Tibial nerve (tissue), 4 donors: ENCODE measurements around the gene KRTAP12-2. TPM values are rescaled to one million over a fixed set of nuclear protein-coding genes. Genes with fewer than 3 reads are reported as not detected.

Experiments used
- DNase-seq, 2 donors: peaks; one replicate each; pipeline ENCODE4 v3.0.0-alpha.2; 2019; ENCODE audit warnings: low spot score in 2 of 2
- H3K27ac ChIP-seq, 4 donors: fragments of 200-600 bp; sonication (generic) in 3 of 4; one replicate each; pipeline ENCODE4 v1.5.1; 2017 to 2019; ENCODE audit warnings: mild to moderate bottlenecking in 1 of 4
- H3K27me3 ChIP-seq, 2 donors: fragments of 200-600 bp; sonication (generic) in 1 of 2; one replicate each; pipeline versions ENCODE4 v1.5.1 to v1.6.0; 2017 to 2019
- H3K36me3 ChIP-seq, 3 donors: fragments of 200-600 bp; sonication (generic); one replicate each; pipeline ENCODE4 v1.5.1; 2018 to 2019
- H3K4me1 ChIP-seq, 4 donors: fragments of 200-600 bp; sonication (generic) in 3 of 4; one replicate each; pipeline ENCODE4 v1.5.1; 2017 to 2019
- H3K4me3 ChIP-seq, 4 donors: fragments of 200-600 bp; sonication (generic) in 3 of 4; one replicate each; pipeline ENCODE4 v1.5.1; 2017 to 2019; ENCODE audit warnings: mild to moderate bottlenecking in 1 of 4, moderate library complexity in 1 of 4
- H3K9me3 ChIP-seq, 4 donors: fragments of 200-600 bp; sonication (generic) in 3 of 4; one replicate each; pipeline ENCODE4 v1.5.1; 2017 to 2019
- CTCF ChIP-seq, 5 experiments: fragments of 200-600 bp in 3 of 5; fragments of 450-650 bp in 2 of 5; sonication (generic) in 3 of 5; IDR thresholded peaks; one replicate each; pipeline ENCODE4 v1.5.1; 2016 to 2019; ENCODE audit warnings: antibody characterized with exemption in 5 of 5, mild to moderate bottlenecking in 3 of 5, moderate library complexity in 2 of 5
- EP300 ChIP-seq, 2 donors: sonication (generic); formaldehyde crosslinking; IDR thresholded peaks; one replicate each; pipeline ENCODE4 v1.6.1; 2017; ENCODE audit warnings: antibody characterized with exemption in 2 of 2, mild to moderate bottlenecking in 1 of 2
- POLR2A ChIP-seq, 2 donors: fragments of 450-650 bp; IDR thresholded peaks; one replicate each; pipeline ENCODE4 v1.6.1; 2017; ENCODE audit warnings: antibody characterized with exemption in 2 of 2, mild to moderate bottlenecking in 2 of 2, moderate library complexity in 2 of 2
- WGBS, 2 donors: methylation state at CpG; one replicate each; pipeline ENCODE4 v1.1.5; 2018; 5-methylcytosine and 5-hydroxymethylcytosine counted together
- total RNA-seq, 4 donors: library from RNA; depleted of rRNA; stranded (reverse); fragments of >200 nt; gene quantifications; one replicate each; pipeline ENCODE4 v1.1.0, GENCODE V29; 2016

KRTAP12-2 gene
- total RNA-seq, 4 donors from 2014 or later: not detected

DNA sequence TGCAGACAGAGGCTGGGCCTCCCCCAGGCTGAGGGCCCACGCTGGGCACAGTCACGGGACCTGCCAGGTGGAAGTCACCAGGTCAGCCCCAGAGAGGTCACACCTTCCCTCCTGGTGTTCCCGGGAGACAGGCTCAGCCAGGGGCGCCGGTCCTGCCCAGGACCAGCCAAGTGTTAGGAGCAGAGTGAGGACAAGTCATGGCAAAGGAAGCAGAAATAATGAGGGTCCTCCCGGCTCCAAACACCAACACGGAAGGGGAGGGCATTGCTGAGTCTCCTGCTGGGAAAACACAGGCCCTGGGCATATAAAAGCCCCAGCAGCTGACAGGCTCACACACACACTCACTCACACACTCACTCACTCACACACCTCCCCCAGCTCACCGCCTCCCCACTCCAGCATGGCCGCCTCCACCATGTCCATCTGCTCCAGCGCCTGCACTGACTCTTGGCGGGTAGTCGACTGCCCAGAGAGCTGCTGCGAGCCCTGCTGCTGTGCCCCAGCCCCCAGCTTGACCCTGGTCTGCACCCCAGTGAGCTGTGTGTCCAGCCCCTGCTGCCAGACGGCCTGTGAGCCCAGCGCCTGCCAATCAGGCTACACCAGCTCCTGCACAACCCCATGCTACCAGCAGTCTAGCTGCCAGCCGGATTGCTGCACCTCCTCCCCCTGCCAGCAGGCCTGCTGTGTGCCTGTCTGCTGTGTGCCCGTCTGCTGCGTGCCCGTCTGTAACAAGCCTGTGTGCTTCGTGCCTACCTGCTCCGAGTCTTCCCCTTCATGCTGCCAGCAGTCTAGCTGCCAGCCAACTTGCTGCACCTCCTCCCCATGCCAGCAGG is 29.5 kb downstream of the KRTAP12-2 start, which contains the start of gene KRTAP10-10:
KRTAP10-10 (plus strand) TSS at position 339 of the 833 bp plus-strand sequence; CDS start at position 401, 62 bp downstream.
- H3K4me1 ChIP-seq: no peaks in the 10 kb centered on the region
- no peaks in the 10 kb centered on the region for H3K27me3 ChIP-seq
- no peak within 1 kb of the TSS for H3K4me3 ChIP-seq
- peaks cover 0 to 23% (median 1%) of the 10 kb centered on the region in 4 donors for H3K9me3 ChIP-seq
- 36 to 40% methylated on average over 20 to 21 of the region's 21 CpGs for WGBS, 2 donors
- no peak for DNase-seq
- no peaks in the 10 kb centered on the region for H3K36me3 ChIP-seq
- TF ChIP-seq CTCF (IDR thresholded peaks at IDR 0.05) (no peak), EP300 (IDR thresholded peaks at IDR 0.05) (no peak), POLR2A (IDR thresholded peaks at IDR 0.05) (no peak)
- H3K27ac ChIP-seq: no peak within 1 kb of the TSS

DNA sequence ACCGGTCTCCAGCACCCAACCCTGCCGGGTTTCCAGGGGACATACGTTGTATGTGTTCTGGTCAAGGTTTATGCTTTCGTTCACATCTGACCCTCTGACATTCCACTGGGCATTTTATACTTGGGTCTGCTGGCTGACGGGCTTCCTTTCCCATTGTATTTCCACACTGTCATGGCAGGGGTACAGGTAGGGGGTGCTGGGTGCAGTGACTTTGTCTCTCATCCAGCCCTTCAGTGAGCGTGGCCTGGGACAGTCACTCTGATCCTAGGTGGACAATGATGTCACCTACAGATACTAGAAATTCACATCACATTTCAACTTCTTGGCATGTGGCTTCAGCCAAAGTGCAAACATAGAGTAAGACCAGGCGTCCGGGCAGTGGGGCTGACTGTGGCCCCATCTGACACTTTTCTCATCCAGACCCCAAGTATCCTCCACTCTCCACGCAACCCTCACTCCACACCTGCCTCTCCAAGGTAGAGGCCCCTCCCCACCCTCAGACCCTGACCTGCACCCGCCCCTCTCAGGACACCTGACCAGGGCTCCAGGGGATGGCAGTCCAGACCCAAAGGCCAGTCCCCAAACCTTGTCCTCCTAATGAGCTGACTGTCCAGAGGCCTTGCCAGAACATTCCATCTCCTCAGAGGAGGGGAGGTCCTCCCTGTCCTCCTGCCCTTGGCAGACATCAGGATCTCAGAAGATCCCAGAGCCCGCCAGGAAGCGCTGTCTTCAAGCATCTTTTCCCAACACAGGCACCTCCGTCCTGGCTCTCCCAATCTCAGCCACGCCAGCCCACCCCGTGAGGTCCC is 30.3 kb downstream of the KRTAP12-2 start:
- Histone ChIP-seq H3K4me1 (no peaks in the 10 kb centered on the region), H3K36me3 (no peaks in the 10 kb centered on the region), H3K4me3 (no peak overlapping the region), H3K27ac (no peak overlapping the region), H3K9me3 (peaks cover 0 to 27% (median 4%) of the 10 kb centered on the region in 4 donors), H3K27me3 (no peaks in the 10 kb centered on the region)
- TF ChIP-seq EP300 (IDR thresholded peaks at IDR 0.05) (no peak), CTCF (IDR thresholded peaks at IDR 0.05) (no peak), POLR2A (IDR thresholded peaks at IDR 0.05) (no peak)
- WGBS, 2 donors: 77 to 81% methylated on average over 12 to 13 of the region's 15 CpGs
- DNase-seq: no peak

- WGBS, 2 donors: 91 to 98% methylated on average over 1 of the region's 1 CpG
- Histone ChIP-seq H3K36me3 (no peaks in the 10 kb centered on the region), H3K4me3 (no peak overlapping the region), H3K27me3 (peaks cover 0 to 15% of the 10 kb centered on the region in 2 donors), H3K27ac (no peak overlapping the region), H3K4me1 (no peaks in the 10 kb centered on the region), H3K9me3 (peaks cover 0 to 38% (median 5%) of the 10 kb centered on the region in 4 donors)
- no peak for DNase-seq
- TF ChIP-seq POLR2A (IDR thresholded peaks at IDR 0.05): no peak
- no peak for TF ChIP-seq CTCF (IDR thresholded peaks at IDR 0.05)
- no peak for TF ChIP-seq EP300 (IDR thresholded peaks at IDR 0.05)
Measured at GRCh38 chr21:44632067-44632466, 34.7 kb downstream of the KRTAP12-2 start.

DNA sequence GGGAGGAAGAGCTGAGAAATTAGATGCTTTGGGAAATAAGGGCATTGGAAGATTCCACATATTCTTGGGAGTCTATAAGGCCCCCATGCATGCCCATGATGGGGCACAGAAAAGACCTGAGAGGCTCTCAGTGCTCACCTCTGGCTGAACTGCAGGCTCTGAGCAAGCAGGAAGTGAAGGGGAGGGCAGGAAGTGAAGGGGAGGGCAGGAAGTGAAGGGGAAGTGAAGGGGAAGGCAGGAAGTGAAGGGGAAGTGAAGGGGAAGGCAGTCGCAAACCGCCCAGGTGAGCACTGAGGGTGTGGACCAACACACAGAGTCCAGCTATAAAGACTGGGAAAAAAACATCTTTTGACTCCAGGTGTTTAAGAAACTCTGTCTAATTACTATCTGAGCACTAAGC is 36.3 kb downstream of the KRTAP12-2 start:
- H3K4me3 ChIP-seq: no peak overlapping the region
- TF ChIP-seq EP300 (IDR thresholded peaks at IDR 0.05) (no peak), POLR2A (IDR thresholded peaks at IDR 0.05) (no peak), CTCF (IDR thresholded peaks at IDR 0.05) (no peak)
- peaks cover 0 to 15% of the 10 kb centered on the region in 2 donors for H3K27me3 ChIP-seq
- H3K9me3 ChIP-seq: peaks cover 0 to 40% (median 5%) of the 10 kb centered on the region in 4 donors
- DNase-seq: no peak
- H3K36me3 ChIP-seq: no peaks in the 10 kb centered on the region
- no peak overlapping the region for H3K27ac ChIP-seq
- 81 to 89% methylated on average over 2 of the region's 2 CpGs for WGBS, 2 donors
- H3K4me1 ChIP-seq: no peaks in the 10 kb centered on the region
